CD4-positive, alpha-beta T cell treated with Interleukin-1 beta for 1 hour (primary cell): ENCODE data around the gene KCNMA1.
"Not testable (repeated sequence)": the region's sequence is repeated elsewhere in the genome, so short reads cannot be mapped to it uniquely, and the experiment has no call there.

Experiments
- DNase-seq, 2 donors: peaks; one replicate each; pipeline ENCODE4 v3.0.0-alpha.2; 2020 to 2022

Gene KCNMA1

GRCh38 chr10:77436257-77436975 is 201.2 kb downstream of the KCNMA1 start:
- no peak for DNase-seq

DNA sequence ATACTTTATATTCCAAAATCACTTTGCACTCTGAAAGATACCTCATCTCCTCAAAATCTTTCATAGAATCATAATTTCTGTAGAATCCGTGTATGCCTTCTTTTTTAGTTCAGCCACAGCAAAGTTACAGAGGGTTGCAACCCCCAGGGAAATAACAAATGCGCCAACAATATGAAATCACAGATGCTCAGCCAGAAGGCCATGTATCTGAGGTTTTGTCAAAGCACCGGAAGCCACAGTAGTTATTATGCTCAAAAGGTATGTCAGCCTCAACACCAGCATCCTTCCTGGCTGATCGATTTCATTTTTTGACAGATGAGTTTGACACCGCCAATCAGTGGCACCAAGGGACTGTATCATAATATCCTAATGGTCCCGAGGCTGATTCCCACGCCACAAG is 204.1 kb downstream of the KCNMA1 start:
- DNase-seq = no peak

GRCh38 chr10:77431980-77432797 is 205.4 kb downstream of the KCNMA1 start:
- DNase-seq = no peak

- no peak for DNase-seq
Observed at GRCh38 chr10:77431209-77431611, 206.4 kb downstream of the KCNMA1 start.

DNA sequence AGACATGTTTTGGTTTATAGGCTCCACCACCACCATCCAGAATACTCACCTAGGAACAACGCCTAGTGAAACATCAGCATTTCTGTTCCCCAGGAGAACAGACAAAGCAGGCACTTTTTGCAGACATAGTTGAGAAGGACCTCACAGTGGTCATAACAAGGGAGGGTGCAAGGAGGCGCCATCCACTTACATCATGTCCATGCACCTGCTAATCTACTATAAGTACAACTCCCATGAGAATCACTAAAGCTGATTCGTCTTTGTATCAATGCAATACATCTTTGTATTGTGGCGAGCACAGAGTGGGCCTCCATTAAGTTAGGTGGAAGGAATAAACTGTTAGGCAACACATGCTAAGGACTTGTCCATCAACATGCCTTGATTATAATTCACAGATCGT is 207.1 kb downstream of the KCNMA1 start:
- DNase-seq = no peak

- DNase-seq = no peak
Observed at GRCh38 chr10:77428691-77429395, 208.8 kb downstream of the KCNMA1 start.

DNA sequence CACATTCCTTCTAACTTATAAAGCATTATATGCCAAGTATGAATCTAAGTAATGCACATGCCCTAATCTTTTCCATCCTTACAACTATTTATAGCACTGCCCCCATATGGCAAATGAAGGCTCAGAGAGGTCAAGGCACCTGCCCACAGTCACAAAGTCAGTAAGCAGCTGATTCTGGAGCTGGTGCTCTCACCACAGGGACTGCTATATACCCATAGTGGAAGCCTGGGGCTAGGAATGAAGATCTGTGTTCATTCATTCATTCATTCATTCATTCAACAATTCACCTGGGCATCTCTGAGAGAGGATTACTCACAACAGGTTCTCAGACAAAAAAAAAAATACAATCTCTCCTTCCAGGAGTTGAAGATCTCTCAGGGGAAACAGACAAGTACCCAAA is 213.4 kb downstream of the KCNMA1 start:
- DNase-seq = no peak

- DNase-seq = no peak
Observed at GRCh38 chr10:77422491-77423338, 214.9 kb downstream of the KCNMA1 start.

DNA sequence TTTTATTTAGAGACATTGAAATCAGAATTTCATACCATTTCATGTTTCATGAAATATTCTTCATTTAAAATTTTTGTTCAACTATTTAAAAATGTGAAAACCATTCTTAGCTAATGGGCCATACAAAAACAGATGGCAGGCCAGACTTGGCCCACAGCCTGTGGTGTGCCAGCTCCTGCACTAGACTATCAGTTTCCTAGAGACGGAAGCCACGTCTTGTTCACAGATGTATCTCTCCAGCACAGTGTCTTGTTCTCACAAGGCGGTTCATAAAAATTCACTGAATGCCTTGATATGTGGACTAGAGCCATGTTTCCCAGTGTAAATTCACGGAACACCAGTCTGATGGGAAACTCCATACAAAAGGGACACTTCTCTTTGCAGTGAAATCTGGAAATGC is 216.0 kb downstream of the KCNMA1 start:
- DNase-seq = no peak

DNA sequence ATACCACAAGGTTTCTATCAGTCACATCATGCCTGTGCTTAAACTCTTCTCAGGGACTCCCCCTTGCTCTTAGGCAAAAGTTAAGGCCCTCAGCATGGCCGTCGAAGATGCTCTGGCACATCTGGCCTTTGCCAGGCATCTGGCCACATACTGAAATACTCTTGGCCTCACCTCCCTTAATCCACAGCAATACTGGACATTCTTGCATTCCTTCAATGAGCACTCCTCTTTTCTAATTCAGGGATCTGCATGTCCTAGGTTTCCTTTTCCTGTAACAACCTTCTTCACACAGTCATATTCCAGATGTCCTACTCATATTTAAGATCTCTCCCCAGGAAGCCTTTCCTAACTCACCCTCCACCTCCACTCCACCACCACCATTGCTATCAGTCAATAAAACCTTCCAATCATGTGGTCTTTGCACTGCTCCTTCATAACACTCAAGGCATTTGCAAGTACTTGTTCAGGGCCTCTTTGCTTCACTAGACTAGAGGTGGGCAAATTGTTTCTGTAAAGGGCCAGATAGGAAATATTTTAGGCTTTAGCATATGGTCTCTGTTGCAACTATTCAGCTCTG is 216.6 kb downstream of the KCNMA1 start:
- DNase-seq = no peak

- no peak for DNase-seq
Observed at GRCh38 chr10:77419979-77420378, 217.6 kb downstream of the KCNMA1 start.

- DNase-seq = no peak
Observed at GRCh38 chr10:77419056-77419455, 218.6 kb downstream of the KCNMA1 start.

GRCh38 chr10:77417806-77418640 is 219.6 kb downstream of the KCNMA1 start:
- no peak for DNase-seq

DNA sequence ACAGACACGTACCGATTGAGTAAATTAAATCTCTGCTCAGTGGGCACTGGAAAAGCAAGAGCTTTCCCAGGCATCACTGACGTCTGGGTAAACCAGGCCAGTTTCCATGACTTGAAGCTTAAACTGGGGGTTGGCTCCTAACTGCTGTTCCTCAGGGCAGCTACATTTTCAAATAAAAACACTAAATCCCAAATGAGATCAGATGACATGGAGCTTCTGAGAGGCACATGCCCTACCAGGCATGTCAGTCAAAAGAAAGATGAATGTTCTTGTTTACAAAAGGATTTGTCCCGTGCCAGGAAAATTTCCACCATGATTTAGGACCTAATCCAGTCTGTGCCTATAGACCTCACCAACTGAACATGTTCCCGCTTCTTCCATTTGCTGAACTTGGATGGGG is 220.2 kb downstream of the KCNMA1 start:
- no peak for DNase-seq

DNA sequence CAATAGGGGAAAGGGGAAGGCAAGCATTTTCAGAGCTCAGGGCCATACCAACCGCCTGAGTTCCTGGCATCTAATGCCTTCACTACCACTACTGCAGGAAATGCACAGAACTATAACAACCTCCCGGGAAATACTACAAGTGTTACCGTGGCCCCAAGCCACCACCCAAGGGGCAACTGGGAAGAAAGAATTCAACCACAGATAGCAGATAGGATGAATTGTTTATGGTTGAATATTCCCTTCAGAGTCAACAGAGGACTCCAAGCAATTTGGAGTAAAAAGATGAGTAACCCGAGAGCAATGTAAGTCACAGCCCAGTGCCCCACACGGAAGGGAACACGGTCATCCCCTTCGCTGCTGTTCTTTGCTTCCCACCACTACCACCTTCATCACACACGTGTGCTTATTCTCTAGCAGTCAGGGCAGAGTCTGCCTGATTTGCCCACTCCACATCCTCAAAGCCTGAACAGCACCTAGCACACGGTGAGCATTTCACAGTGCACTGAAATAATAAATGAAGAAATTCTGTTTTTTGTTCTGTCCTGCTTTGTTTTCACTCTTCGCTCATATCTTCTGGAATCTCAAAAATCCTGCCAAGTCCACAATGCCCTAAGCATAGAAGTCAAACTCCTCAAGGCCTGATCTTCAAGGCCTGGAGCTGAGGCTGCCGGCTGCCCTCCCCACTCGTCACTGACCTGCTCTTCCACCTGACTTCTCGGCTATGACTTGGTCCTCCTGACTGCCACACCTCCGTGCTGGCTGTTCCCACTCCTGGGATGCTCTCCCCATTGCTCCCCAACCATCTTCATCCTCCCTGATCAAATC is 221.1 kb downstream of the KCNMA1 start:
- no peak for DNase-seq

DNA sequence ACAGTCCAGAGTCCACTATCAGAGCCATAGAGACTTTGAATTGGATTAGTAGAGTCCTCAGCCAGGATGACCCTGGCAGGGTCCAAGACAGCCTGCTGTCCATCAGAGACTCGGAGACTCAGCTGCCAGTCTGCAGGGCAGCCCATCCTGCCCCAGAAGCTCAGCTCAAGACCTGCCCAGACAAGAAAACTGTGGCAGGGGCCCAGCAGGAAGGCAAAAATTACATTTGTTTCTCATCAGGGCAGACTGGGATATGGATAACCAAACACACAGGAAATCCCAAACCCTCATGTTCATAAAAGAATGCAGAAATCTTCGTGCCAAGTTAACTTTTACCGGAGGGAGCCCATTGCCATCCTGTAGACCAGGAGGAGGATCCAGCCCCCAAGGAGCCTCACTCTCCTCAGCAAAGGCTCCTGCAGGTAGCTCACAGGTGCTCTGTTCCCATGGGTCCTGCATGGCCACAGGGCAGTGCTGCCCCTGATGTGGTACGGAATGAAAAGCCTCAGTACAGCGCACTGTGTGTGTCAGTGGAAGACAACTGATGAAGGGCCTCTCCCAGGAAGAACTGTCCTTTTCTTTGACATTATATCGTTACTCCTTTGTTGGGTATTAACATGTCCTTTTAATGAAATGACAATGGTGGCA is 222.2 kb downstream of the KCNMA1 start:
- no peak for DNase-seq

GRCh38 chr10:77413231-77413630 is 224.4 kb downstream of the KCNMA1 start:
- DNase-seq = no peak

DNA sequence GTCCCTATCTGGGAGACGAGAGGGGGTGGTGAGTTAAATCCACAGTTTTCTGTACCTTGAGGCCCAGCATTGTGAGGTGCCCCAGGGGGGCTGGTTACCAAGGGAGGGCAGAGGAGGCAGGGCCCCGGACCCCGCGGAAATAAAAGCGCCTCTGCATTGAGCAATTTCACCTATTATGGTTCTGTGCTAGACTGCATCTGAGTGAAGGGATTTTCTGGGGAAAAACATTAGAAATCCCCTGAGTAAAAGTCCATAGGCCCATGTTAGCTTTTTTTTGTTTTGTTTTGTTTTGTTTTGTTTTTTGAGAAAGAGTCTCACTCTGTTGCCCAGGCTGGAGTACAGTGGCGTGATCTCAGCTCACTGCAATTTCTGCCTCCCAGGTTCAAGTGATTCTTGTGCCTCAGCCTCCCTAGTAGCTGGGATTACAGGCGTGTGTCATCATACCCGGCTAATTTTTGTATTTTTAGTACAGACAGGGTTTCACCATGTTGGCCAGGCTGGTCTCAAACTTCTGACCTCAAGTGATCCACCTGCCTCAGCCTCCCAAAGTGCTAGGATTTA is 225.0 kb downstream of the KCNMA1 start:
- DNase-seq = not testable (repeated sequence)

GRCh38 chr10:77411805-77412204 is 225.8 kb downstream of the KCNMA1 start:
- DNase-seq = no peak

DNA sequence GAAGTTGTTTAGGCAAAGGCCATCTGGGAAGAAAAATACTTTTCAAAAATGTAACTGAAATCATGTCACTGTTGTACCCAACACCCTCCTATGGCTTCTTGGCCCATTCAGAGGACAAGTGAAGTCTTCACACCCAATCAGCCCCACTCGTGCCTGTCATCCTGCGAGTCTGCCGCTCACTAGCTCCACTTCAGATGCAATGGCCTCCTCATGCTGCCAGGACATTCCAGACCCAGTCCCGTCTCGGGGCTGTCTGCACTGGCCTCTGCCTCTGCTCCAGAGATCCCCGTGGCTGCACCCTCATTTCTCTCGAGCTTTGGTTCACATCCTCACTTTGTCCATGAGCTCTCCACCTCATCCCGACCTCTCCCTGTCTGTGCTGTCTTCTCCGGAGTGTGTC is 227.1 kb downstream of the KCNMA1 start:
- DNase-seq = no peak
